ENCODE data around the gene HNRNPR.

The HNRNPR gene

DNA sequence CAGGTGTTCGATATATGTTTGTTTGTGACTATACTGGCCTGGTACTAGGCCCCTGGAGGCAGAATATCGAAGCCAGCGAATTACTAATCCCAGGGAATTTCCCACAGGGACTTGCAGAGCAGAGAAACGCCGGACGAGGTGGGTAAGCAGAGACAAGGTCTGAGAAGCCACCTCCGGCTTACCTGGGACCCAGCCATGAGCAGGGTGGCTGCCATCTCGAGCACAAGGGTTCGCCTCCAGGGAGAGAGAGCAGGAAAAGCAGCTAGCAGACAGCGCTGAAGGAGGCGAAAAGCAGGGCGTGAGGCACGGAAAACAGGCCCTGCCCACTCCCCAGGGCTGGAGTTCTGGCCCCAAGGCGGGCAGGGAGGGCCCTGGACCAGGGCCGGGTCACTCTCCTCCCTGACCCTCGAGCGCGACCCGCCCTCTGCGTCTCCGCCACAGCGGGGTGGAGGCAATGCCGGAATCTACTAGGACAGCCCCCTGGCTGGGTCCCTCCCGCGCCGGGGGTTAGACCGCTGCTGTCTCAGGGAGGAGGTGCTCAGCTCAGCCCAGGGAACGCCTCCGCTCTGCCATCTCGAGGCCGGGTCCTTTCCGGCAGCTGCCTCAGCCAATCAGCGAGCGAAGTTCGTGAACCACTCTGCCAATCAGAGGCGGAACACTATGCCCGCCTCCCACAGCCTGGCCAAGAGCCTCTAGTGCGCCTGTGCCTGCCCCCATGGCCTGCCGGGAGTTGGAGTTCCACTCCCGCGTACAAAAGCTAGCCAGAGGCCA is 23.9 kb upstream of the HNRNPR start:
- H3K4me3 ChIP-seq (replicated peaks; ENCODE audit: low read depth, low read length) = peak overlapping the region; percentile 98
- TF ChIP-seq, protein P1, sequence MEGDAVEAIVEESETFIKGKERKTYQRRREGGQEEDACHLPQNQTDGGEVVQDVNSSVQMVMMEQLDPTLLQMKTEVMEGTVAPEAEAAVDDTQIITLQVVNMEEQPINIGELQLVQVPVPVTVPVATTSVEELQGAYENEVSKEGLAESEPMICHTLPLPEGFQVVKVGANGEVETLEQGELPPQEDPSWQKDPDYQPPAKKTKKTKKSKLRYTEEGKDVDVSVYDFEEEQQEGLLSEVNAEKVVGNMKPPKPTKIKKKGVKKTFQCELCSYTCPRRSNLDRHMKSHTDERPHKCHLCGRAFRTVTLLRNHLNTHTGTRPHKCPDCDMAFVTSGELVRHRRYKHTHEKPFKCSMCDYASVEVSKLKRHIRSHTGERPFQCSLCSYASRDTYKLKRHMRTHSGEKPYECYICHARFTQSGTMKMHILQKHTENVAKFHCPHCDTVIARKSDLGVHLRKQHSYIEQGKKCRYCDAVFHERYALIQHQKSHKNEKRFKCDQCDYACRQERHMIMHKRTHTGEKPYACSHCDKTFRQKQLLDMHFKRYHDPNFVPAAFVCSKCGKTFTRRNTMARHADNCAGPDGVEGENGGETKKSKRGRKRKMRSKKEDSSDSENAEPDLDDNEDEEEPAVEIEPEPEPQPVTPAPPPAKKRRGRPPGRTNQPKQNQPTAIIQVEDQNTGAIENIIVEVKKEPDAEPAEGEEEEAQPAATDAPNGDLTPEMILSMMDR (IDR thresholded peaks at IDR 0.05; ENCODE audit: low read length, missing control alignments) = no peak
- DNase-seq (ENCODE audit: low read depth) = peak; percentile 99

DNA sequence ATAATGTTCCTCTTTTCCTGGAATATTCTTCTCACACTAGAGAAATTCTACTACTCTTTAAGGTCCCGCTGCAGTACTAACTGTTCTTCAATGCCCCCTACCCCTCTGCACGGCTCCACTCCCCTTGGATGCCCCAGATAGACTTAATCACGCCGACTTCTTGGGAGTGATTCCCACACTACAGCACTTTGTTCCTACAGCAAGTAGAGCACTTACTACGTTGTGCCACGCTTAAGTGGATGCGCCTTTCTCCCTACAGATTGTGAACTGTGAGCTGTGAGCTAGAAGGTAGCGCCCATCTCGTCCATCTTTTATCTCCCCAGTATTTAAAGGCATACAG is 23.3 kb upstream of the HNRNPR start:
- TF ChIP-seq, protein P1 (IDR thresholded peaks at IDR 0.05; ENCODE audit: low read length, missing control alignments) = no peak
- DNase-seq (ENCODE audit: low read depth) = no peak
- H3K4me3 ChIP-seq (replicated peaks; ENCODE audit: low read depth, low read length) = peak overlapping the region; percentile 98

DNA sequence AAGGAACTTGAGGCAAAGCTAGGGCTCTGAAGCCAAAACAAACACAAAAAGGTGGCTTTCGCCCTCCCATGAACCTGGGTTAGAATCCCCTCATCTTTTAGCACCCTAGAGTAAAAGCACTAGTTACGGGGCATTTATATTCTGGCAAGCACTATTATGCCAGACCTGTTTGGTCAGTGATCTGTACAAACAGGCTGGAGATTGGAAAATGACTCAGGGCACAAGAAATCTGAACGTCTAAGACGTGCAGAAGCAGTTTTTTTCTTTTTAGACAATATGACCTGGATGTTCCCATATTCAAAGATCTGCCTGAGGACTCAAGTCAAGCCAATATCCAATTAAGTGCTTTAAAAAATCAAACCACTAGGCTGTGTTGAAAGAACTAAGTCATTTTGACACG is 22.5 kb upstream of the HNRNPR start:
- no peak for DNase-seq (ENCODE audit: low read depth)
- H3K4me3 ChIP-seq (replicated peaks; ENCODE audit: low read depth, low read length) = peak overlapping the region; percentile 98
- TF ChIP-seq, protein P1 (IDR thresholded peaks at IDR 0.05; ENCODE audit: low read length, missing control alignments) = no peak

DNA sequence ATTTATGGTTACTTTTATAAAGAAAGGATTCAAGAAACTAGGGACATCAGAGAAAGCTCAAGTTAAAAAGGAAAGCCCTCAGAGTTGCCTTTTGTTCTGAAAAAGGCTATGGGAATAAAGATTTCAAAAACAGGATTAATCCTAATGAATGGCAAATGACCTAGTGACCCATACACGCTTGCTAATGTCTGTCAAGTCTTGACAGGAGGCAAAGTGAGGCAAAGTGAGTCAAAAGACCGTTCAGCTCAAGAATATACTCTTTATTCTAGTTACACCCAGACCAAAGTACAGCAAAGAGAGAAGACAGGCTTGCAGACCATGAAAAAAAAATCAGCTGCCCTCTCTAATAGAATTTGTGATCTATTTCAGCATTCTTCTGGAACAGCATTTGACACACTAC is 22.1 kb upstream of the HNRNPR start:
- DNase-seq (ENCODE audit: low read depth) = no peak
- peak overlapping the region; percentile 98 for H3K4me3 ChIP-seq (replicated peaks; ENCODE audit: low read depth, low read length)
- TF ChIP-seq, protein P1 (IDR thresholded peaks at IDR 0.05; ENCODE audit: low read length, missing control alignments) = no peak

DNA sequence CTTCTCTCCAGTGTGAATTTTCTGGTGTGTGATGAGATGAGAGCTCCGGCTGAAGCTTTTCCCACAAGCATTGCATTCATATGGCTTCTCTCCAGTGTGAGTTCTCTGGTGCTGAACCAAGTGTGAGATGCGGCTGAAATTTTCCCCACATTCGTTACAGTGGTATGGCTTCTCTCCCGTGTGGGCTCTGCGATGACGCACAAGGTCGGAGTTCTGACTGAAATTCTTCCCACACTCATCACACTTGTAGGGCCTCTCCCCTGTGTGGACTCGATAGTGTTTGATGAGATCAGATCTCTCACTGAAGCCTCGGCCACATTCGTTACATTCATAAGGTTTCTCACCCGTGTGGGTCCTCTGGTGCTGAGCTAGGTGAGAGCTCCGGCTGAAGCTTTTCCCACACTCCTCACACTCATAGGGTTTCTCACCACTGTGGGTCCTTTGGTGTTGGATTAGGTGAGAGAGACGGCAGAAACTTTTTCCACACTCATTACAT is 18.2 kb upstream of the HNRNPR start:
- TF ChIP-seq, protein P1 (IDR thresholded peaks at IDR 0.05; ENCODE audit: low read length, missing control alignments) = no peak
- no peak overlapping the region for H3K4me3 ChIP-seq (replicated peaks; ENCODE audit: low read depth, low read length)
- DNase-seq (ENCODE audit: low read depth) = no peak

DNA sequence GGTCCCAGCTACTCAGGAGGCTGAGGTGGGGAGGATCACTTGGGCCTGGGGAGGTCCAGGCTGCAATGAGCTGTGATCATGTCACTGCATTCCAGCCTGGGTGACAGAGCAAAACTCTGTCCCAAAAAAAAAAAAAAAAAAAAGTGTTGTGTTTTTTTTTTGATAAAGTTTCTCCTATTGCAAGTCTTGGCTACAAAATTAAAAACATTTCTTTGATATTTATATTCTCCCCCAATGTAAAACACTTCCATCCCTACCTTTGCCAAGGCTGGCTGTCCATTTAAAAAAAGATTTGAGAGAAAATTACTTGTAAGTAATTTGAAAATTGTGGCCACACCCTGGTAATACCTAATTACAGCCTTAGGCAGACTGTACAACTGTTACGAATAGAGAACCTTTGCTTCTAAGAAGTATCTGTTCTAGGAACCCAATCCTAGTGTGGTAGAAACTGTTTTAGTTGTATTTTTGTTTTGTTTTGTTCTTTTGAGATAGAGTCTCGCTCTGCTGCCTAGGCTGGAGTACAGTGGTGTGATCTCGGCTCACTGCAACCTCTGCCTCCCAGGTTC is 14.3 kb upstream of the HNRNPR start:
- DNase-seq (ENCODE audit: low read depth) = no peak
- no peak overlapping the region for H3K4me3 ChIP-seq (replicated peaks; ENCODE audit: low read depth, low read length)
- TF ChIP-seq, protein P1 (IDR thresholded peaks at IDR 0.05; ENCODE audit: low read length, missing control alignments) = no peak

Measured in fibroblast of pulmonary artery (primary cell).